ENCODE measurements around the gene PRLH. TPM values are rescaled to one million over a fixed set of nuclear protein-coding genes. Genes with fewer than 3 reads are reported as not detected.

Gene PRLH, protein sequence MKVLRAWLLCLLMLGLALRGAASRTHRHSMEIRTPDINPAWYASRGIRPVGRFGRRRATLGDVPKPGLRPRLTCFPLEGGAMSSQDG
- polyA plus RNA-seq (2011; rRNA removed) (not detected in 2 replicates), polyA minus RNA-seq (2011; rRNA and poly(A)+ RNA removed) (not detected in 2 replicates)

GRCh38 chr2:237566401-237567235, at the start of gene PRLH:
PRLH (plus strand) TSS chr2:237566574; CDS start chr2:237566574, 0 bp downstream.
- ChIA-PET POLR2A (no interaction called here), CTCF (interaction anchor here (0.6 to 2.4 kb wide), 3 partner anchors 54 to 155 kb away, joined by 3 to 7 read pairs (median 3); no protein-coding TSS in a partner anchor)
- Histone ChIP-seq H3K36me3 (ENCODE audit: control insufficient read depth, insufficient read depth, low read length) (no peaks in the 10 kb centered on the region), H3K4me3 (ENCODE audit: low read depth, low read length) (no peak within 1 kb of the TSS), H3K27me3 (ENCODE audit: control insufficient read depth, insufficient read depth, low read length) (no peaks in the 10 kb centered on the region; the same call in 1 of the 2 replicates)
- DNase-seq (ENCODE audit: low read depth) = no peak
- TF ChIP-seq, protein P1, sequence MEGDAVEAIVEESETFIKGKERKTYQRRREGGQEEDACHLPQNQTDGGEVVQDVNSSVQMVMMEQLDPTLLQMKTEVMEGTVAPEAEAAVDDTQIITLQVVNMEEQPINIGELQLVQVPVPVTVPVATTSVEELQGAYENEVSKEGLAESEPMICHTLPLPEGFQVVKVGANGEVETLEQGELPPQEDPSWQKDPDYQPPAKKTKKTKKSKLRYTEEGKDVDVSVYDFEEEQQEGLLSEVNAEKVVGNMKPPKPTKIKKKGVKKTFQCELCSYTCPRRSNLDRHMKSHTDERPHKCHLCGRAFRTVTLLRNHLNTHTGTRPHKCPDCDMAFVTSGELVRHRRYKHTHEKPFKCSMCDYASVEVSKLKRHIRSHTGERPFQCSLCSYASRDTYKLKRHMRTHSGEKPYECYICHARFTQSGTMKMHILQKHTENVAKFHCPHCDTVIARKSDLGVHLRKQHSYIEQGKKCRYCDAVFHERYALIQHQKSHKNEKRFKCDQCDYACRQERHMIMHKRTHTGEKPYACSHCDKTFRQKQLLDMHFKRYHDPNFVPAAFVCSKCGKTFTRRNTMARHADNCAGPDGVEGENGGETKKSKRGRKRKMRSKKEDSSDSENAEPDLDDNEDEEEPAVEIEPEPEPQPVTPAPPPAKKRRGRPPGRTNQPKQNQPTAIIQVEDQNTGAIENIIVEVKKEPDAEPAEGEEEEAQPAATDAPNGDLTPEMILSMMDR (IDR thresholded peaks at IDR 0.05; ENCODE audit: insufficient read depth, low read depth, low read length) = no peak

DNA sequence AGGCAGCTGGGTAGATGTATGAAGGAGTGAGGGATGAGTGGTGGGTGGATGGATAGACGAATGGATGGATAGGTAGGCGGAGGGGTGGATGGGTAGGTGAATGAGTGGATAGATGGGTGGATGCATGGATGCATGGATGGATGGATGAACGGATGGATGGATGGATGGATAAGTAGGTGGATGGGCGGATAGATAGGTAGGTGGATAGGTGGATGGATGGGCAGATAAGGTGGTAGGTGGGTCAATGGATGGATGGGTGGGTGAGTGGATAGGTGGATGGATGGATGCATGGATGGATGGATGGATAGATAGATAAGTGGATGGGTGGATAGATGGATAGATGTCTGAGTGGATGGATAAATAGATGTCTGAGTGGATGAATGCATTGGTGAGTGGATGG, 49.2 kb upstream of the PRLH start:
- ChIA-PET CTCF (interaction anchor here (0.6 to 3.7 kb wide), 2 partner anchors 55 to 683 kb away, joined by 3 to 34 read pairs; no protein-coding TSS in a partner anchor), POLR2A (no interaction called here)
- H3K36me3 ChIP-seq (ENCODE audit: control insufficient read depth, insufficient read depth, low read length) = peaks cover 5% of the 10 kb centered on the region
- TF ChIP-seq, protein P1 (IDR thresholded peaks at IDR 0.05; ENCODE audit: insufficient read depth, low read depth, low read length) = no peak
- no peak overlapping the region for H3K4me3 ChIP-seq (ENCODE audit: low read depth, low read length)
- DNase-seq (ENCODE audit: low read depth) = no peak
- no peaks in the 10 kb centered on the region for H3K27me3 ChIP-seq (ENCODE audit: control insufficient read depth, insufficient read depth, low read length)

- CTCF ChIA-PET = no interaction called here
- Histone ChIP-seq H3K36me3 (ENCODE audit: control insufficient read depth, insufficient read depth, low read length) (peaks cover 5% of the 10 kb centered on the region), H3K27me3 (ENCODE audit: control insufficient read depth, insufficient read depth, low read length) (no peaks in the 10 kb centered on the region), H3K4me3 (ENCODE audit: low read depth, low read length) (no peak overlapping the region)
- TF ChIP-seq, protein P1 (IDR thresholded peaks at IDR 0.05; ENCODE audit: insufficient read depth, low read depth, low read length) = no peak
- POLR2A ChIA-PET = no interaction called here
- DNase-seq (ENCODE audit: low read depth) = no peak
These were observed 48.4 kb upstream of the PRLH start for GRCh38 chr2:237517990-237518389.

GRCh38 chr2:237519506-237520245, 46.7 kb upstream of the PRLH start:
- no peak for DNase-seq (ENCODE audit: low read depth)
- Histone ChIP-seq H3K4me3 (ENCODE audit: low read depth, low read length) (no peak overlapping the region), H3K27me3 (ENCODE audit: control insufficient read depth, insufficient read depth, low read length) (no peaks in the 10 kb centered on the region), H3K36me3 (ENCODE audit: control insufficient read depth, insufficient read depth, low read length) (peaks cover 5% of the 10 kb centered on the region)
- TF ChIP-seq, protein P1 (IDR thresholded peaks at IDR 0.05; ENCODE audit: insufficient read depth, low read depth, low read length) = no peak
- ChIA-PET POLR2A (interaction anchor here (0.7 kb wide), 1 partner anchor 208 kb away, joined by 3 read pairs; no protein-coding TSS in a partner anchor), CTCF (interaction anchor here (1.5 to 3.5 kb wide), 3 partner anchors 7 to 53 kb away, joined by 3 to 15 read pairs (median 7); no protein-coding TSS in a partner anchor)

All from BJ (cell line).